Measurements from ENCODE around the gene C3orf80. TPM values are rescaled to one million over a fixed set of nuclear protein-coding genes. Genes with fewer than 3 reads are reported as not detected.

The C3orf80 gene
- polyA plus RNA-seq, 1 donor from 2014 or later: 0.57 TPM

GRCh38 chr3:160194438-160194837 lies 30.8 kb upstream of the C3orf80 start:
- H3K27ac ChIP-seq (ENCODE audit: low read length): no peak overlapping the region
- H3F3A ChIP-seq (ENCODE audit: insufficient read depth, low read length, poor library complexity, severe bottlenecking): no peaks in the 10 kb centered on the region
- no peak overlapping the region for H3K4me2 ChIP-seq (ENCODE audit: low read length)
- H2AFZ ChIP-seq (ENCODE audit: low read depth, low read length): no peak overlapping the region
- no peaks in the 10 kb centered on the region for H3K27me3 ChIP-seq (ENCODE audit: insufficient read depth, low read depth, low read length)
- no peaks in the 10 kb centered on the region for H4K20me1 ChIP-seq (ENCODE audit: insufficient read depth)
- H3K4me3 ChIP-seq (ENCODE audit: low read length): no peak overlapping the region
- TF ChIP-seq EZH2 (IDR thresholded peaks at IDR 0.05; ENCODE audit: borderline replicate concordance, insufficient read depth, low read length, poor library complexity, severe bottlenecking) (no peak), SMC3 (conservative IDR thresholded peaks at IDR 0.05; ENCODE audit: poor library complexity) (no peak), TAF1 (IDR thresholded peaks at IDR 0.05; ENCODE audit: low read depth) (no peak), RAD21 (conservative IDR thresholded peaks at IDR 0.05) (no peak), EP300 (conservative IDR thresholded peaks at IDR 0.05; ENCODE audit: poor library complexity, severe bottlenecking) (no peak), MXI1 (conservative IDR thresholded peaks at IDR 0.05; ENCODE audit: poor library complexity, severe bottlenecking) (no peak), CTCF (IDR thresholded peaks at IDR 0.05; ENCODE audit: poor library complexity, severe bottlenecking) (no peak), POLR2AphosphoS5 (IDR thresholded peaks at IDR 0.05) (no peak)
- TF ChIP-seq, protein P1, sequence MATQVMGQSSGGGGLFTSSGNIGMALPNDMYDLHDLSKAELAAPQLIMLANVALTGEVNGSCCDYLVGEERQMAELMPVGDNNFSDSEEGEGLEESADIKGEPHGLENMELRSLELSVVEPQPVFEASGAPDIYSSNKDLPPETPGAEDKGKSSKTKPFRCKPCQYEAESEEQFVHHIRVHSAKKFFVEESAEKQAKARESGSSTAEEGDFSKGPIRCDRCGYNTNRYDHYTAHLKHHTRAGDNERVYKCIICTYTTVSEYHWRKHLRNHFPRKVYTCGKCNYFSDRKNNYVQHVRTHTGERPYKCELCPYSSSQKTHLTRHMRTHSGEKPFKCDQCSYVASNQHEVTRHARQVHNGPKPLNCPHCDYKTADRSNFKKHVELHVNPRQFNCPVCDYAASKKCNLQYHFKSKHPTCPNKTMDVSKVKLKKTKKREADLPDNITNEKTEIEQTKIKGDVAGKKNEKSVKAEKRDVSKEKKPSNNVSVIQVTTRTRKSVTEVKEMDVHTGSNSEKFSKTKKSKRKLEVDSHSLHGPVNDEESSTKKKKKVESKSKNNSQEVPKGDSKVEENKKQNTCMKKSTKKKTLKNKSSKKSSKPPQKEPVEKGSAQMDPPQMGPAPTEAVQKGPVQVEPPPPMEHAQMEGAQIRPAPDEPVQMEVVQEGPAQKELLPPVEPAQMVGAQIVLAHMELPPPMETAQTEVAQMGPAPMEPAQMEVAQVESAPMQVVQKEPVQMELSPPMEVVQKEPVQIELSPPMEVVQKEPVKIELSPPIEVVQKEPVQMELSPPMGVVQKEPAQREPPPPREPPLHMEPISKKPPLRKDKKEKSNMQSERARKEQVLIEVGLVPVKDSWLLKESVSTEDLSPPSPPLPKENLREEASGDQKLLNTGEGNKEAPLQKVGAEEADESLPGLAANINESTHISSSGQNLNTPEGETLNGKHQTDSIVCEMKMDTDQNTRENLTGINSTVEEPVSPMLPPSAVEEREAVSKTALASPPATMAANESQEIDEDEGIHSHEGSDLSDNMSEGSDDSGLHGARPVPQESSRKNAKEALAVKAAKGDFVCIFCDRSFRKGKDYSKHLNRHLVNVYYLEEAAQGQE (IDR thresholded peaks at IDR 0.05; ENCODE audit: borderline replicate concordance): no peak
- H3K9ac ChIP-seq (ENCODE audit: low read length): no peak overlapping the region
- H3K9me3 ChIP-seq (ENCODE audit: low read length): no peaks in the 10 kb centered on the region
- no peaks in the 10 kb centered on the region for H3K9me2 ChIP-seq (ENCODE audit: insufficient read depth, low read length)
- no peaks in the 10 kb centered on the region for H3K79me2 ChIP-seq (replicated peaks; ENCODE audit: insufficient read depth, low read length)
- no peaks in the 10 kb centered on the region for H3K36me3 ChIP-seq (ENCODE audit: insufficient read depth, low read length)

- Histone ChIP-seq H3K9me2 (ENCODE audit: insufficient read depth, low read length) (no peaks in the 10 kb centered on the region), H3K9ac (ENCODE audit: low read length) (no peak overlapping the region), H3K27me3 (ENCODE audit: insufficient read depth, low read depth, low read length) (no peaks in the 10 kb centered on the region), H3K4me2 (ENCODE audit: low read length) (no peak overlapping the region), H3F3A (ENCODE audit: insufficient read depth, low read length, poor library complexity, severe bottlenecking) (no peaks in the 10 kb centered on the region), H3K36me3 (ENCODE audit: insufficient read depth, low read length) (no peaks in the 10 kb centered on the region), H4K20me1 (ENCODE audit: insufficient read depth) (no peaks in the 10 kb centered on the region), H3K79me2 (replicated peaks; ENCODE audit: insufficient read depth, low read length) (no peaks in the 10 kb centered on the region), H3K27ac (ENCODE audit: low read length) (no peak overlapping the region), H2AFZ (ENCODE audit: low read depth, low read length) (no peak overlapping the region), H3K9me3 (ENCODE audit: low read length) (no peaks in the 10 kb centered on the region), H3K4me3 (ENCODE audit: low read length) (no peak overlapping the region)
- no peak for TF ChIP-seq EZH2 (IDR thresholded peaks at IDR 0.05; ENCODE audit: borderline replicate concordance, insufficient read depth, low read length, poor library complexity, severe bottlenecking)
- TF ChIP-seq SMC3 (conservative IDR thresholded peaks at IDR 0.05; ENCODE audit: poor library complexity): no peak
- TF ChIP-seq POLR2AphosphoS5 (IDR thresholded peaks at IDR 0.05): no peak
- no peak for TF ChIP-seq CTCF (IDR thresholded peaks at IDR 0.05; ENCODE audit: poor library complexity, severe bottlenecking)
- TF ChIP-seq EP300 (conservative IDR thresholded peaks at IDR 0.05; ENCODE audit: poor library complexity, severe bottlenecking): no peak
- TF ChIP-seq RAD21 (conservative IDR thresholded peaks at IDR 0.05): no peak
- TF ChIP-seq, protein P1 (IDR thresholded peaks at IDR 0.05; ENCODE audit: borderline replicate concordance): no peak
- no peak for TF ChIP-seq TAF1 (IDR thresholded peaks at IDR 0.05; ENCODE audit: low read depth)
- no peak for TF ChIP-seq MXI1 (conservative IDR thresholded peaks at IDR 0.05; ENCODE audit: poor library complexity, severe bottlenecking)
These were observed 30.1 kb upstream of the C3orf80 start for GRCh38 chr3:160195106-160195505.

All from neural cell (in vitro differentiated cells).